GM19455 (cell line): ENCODE results near the gene RERG.
"Not testable (repeated sequence)": the region's sequence is repeated elsewhere in the genome, so short reads cannot be mapped to it uniquely, and the experiment has no call there.

Experiments
- ATAC-seq: cut with Tn5 transposase; IDR thresholded peaks from one replicate; pipeline ENCODE4 v1.9.1; 2021; ENCODE audit not compliant: unreplicated experiment

Gene RERG

DNA sequence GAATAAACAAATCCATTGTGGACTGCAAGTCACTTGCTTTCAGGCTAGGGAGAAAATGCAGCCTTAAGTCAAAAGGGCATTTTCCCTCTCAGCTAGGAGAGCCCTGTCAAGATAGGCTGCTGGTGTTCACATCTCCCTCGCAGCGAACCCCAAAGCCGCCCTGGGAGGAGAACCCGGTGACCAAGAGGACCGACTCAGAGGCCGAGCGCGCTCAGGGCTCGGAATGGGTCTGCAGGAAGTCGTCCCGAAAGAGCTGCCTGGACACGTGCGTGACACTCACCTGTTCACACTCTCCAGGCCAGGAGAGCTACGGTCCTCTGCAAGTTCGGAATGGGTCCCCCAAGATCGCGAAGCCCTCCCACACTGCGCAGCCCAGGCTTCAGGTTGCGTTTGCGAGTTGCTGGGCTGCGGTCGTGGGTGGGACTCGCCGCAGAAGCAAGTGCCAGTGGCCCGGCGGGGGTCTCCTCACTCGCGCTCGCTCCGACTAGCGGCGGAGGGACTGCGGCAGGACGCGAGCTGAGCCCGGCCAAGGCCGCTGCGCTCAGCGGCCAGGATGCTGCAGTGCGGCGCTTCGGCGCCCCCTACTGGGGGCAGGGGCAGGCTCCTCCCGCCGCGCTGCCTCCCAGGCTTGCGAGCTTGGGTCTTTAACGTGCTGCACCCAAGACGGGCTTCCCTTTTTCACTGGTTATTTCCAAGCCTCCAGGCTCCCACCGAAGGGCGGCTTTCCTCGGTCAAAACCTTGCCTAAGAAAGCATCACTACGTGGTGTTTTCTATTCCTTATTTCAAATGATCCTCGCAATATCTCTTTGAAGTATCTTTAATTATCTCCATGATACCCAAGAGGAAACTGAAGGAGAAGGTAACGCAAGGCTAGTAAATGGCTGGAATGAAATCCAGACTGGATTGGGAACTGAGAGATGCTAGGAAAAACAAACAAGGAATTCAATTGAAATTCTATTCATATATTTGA lies at the start of gene RERG:
TSS of gene RERG (minus strand) at position 503 of the 971 bp plus-strand sequence. CDS start 3,928 bp downstream, outside the sequence.
- ATAC-seq: peak; percentile 91

DNA sequence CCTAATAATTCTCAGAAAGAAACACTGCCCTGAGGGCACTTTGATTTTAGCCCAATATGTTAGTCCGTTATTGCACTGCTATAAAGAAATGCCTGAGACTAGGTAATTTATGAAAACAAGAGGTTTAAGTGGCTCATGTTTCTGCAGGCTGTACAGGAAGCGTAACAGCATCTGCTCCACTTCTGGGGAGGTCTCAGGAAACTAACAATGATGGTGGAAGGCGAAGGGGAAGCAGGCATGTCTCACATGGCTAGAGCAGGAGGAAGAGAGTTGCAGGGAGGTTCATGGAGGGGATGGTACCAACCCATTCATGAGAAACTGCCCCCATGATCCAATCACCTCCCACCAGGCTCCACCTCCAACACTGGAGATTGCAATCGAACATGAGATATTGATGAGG lies 49.4 kb upstream of the RERG start:
- no peak for ATAC-seq

DNA sequence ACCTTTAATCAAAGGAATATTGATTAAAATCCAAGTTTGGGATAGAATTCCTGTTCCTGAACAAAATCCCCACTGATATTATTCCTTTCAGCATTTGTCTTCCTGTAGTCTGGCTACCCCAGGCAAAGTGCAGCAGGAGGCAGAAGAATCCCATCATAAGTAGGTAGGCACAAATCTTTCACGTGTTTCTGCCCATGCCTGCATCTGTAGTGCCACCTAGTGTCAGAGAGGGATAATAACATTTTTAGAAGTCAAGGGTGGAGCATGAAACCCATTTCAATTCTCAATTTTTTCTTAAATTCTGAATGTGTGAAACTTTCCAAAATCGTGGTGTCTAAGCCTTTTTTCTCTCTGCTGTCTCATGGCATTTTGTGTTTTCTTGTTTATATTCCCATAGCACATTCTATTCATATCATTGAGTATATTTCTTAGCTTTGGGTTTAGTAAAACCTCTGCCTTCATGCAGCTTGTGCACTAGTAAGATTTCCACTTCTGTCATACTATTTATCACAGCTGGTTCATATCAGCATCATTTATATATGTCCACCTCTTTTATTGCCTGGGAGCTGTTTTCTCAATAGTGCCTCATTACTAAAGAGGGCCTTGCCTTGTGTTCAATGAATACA lies 47.8 kb upstream of the RERG start:
- peak; percentile 82 for ATAC-seq

- ATAC-seq: no peak
These were observed 47.1 kb upstream of the RERG start for GRCh38 chr12:15268309-15268708.

- no peak for ATAC-seq
These were observed 44.7 kb upstream of the RERG start for GRCh38 chr12:15265875-15266274.

GRCh38 chr12:15256761-15257160 lies 35.5 kb upstream of the RERG start:
- no peak for ATAC-seq

DNA sequence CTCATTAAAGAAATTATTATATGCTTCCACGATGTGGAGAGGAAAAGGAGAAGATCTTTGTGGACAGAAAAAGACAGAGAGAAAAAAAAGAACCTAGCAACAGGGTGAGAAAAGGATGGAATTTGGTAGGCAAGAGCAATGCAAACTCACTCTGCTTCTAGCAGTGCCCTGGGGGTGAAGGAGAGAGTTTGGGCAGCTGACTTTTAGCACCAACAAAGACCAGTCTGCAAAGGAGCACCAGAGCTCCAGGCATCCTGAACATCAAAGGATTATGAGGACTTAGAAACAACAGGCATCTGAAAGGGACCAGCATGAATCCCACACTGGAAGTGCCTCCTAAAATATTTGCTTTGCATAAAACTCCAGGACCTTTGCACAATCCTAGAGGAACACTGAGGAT lies 32.8 kb upstream of the RERG start:
- ATAC-seq: no peak

DNA sequence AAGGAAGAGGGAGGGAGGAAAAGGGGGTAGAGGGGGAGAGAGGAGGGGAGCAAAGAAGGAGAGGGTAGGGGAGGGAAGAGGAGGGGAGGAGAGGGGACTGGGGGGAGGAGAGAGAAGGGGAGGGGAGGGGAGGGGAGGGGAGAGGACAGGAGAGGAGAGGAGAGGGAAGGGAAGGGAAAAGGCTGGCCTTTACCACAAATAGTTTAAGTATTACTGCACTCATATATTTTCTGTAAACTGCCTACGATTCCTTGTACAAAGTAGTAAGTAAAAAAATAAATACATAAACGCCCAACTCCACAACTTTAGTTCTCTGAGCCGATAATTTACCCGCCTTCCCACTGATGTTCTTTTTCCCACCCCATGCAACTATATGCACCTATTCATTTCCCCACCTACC lies 23.7 kb upstream of the RERG start:
- ATAC-seq: no peak

DNA sequence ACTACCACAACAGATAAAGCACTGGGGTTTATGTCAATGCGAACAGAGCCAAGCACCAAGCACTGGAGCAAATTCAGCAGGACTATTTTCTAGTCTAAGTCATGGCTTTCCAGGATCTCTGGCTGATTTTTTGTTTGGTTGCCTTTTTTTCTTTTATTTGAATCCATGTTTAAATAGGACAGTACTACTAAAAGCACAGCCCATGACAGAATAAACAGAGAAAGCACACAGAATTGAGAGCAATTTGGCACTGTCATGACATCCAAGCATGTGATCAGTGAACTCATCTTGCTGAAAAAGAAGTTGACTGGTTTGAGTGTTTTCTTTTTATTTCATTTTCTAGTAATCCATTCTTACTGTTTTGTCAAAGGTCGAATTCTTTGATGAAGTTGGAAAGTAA lies 23.1 kb upstream of the RERG start:
- no peak for ATAC-seq

- ATAC-seq: no peak
These were observed 21.9 kb upstream of the RERG start for GRCh38 chr12:15243102-15243501.

DNA sequence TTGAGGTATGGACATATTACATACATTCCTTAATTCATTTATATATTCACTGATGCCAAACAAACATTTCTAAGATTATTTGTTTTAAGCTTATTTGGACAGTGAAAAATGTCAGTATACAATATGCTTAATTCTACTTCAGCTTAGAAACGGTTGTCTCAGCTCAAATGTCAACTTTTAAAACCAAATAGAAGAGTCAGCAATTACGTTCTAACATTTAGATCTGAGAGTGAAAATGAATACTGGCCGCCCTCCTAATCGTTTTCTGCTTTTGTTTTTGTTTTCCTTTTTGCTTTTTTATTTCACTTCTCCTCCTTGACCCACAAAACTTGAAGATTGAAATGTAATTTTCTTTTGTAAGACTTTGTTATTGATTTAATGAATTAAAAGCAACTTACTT lies 19.7 kb upstream of the RERG start:
- ATAC-seq: no peak

- no peak for ATAC-seq
These were observed 13.3 kb upstream of the RERG start for GRCh38 chr12:15234508-15234907.

GRCh38 chr12:15234011-15234410 lies 12.8 kb upstream of the RERG start:
- ATAC-seq: no peak

DNA sequence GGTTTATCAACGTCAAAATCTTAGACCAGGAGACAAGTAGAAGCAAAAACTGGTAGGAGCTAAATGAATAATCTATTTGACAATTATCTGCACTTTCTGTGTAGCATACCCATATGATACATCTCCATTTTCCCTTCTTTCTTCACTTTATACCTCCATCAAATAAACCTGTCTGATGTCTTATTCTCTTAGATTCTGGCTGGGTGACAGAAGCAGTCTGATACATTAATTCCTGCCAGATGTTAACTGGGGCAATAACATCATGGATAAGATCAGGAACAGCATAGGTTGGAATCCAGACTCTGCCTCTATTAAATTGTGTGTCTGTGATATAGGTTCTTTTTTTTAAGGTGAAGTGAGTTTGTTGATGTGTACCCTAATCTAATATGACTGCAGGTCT lies 11.7 kb upstream of the RERG start:
- no peak for ATAC-seq

GRCh38 chr12:15231493-15231892 lies 10.3 kb upstream of the RERG start:
- ATAC-seq: no peak

- ATAC-seq: no peak
These were observed 9.5 kb upstream of the RERG start for GRCh38 chr12:15230751-15231150.

- ATAC-seq: no peak
These were observed 8.9 kb upstream of the RERG start for GRCh38 chr12:15230137-15230536.

DNA sequence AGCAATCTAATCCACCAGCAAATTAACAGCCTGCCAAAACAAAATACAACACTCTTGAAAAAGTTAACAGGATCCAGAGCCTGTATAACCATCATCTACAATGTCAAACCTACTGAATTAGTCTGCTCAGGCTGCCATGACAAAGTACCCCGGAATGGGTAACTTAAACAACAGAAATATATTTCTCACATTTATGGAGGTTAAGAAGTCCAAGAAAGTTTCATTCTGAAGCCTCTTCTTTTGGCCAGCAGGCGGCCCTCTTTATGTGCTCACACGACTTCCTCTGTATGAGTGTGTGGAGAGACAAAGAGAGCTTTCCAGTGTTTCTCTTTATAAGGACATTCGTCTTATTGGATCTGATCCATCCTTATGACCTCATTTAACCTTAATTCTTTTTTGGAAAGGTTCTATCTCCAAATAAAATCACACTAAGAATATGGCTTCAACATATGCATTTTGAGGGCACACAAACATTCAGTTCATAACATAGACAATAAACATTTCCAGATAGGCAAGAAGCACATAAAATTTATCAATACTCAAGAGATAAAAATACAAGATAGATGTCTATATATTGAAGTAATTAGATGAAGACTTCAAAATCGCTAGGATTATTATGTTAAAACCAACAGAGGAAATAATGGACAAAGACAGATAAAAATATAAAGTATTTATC lies 5.9 kb upstream of the RERG start:
- ATAC-seq: no peak

DNA sequence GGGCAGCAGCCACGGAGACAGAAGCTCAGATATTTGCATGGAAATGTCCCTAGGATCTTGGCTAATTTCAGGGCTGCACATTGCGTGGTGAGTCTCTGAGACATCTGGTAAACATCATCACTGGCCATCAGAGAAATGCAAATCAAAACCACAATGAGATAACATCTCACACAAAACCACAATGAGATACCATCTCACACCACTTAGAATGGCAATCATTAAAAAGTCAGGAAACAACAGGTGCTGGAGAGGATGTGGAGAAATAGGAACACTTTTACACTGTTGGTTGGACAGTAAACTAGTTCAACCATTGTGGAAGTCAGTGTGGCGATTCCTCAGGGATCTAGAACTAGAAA lies 4.6 kb upstream of the RERG start:
- not testable (repeated sequence) for ATAC-seq

- no peak for ATAC-seq
These were observed 4.1 kb upstream of the RERG start for GRCh38 chr12:15225136-15225862.

GRCh38 chr12:15222219-15222618 lies 1.0 kb upstream of the RERG start:
- no peak for ATAC-seq
